Keratinocyte (primary cell): ENCODE results near the gene STIP1. TPM values are rescaled to one million over a fixed set of nuclear protein-coding genes. Genes with fewer than 3 reads are reported as not detected.

Experiments
- DNase-seq: peaks from one replicate; pipeline ENCODE4 v3.0.0-alpha.2; 2011; ENCODE audit warnings: low read depth, missing footprints, low spot score
- FAIRE-seq: peaks from 2 replicates; lab custom pipeline; 2011; peaks lifted over from hg19 to GRCh38; lab: Jason Lieb, UNC
- H2AFZ ChIP-seq: 2 replicates; pipeline ENCODE4 v1.6.0; 2012; ENCODE audit warnings: low read length, control low read depth, inconsistent platforms; ENCODE audit not compliant: control insufficient read depth
- H3K27ac ChIP-seq: 2 replicates; pipeline ENCODE4 v1.5.1; 2011; ENCODE audit warnings: low read length; ENCODE audit not compliant: control insufficient read depth, insufficient read depth
- H3K27me3 ChIP-seq: 3 replicates; pipeline ENCODE4 v1.6.0; 2011; ENCODE audit warnings: low read length; ENCODE audit not compliant: control insufficient read depth, insufficient read depth; ENCODE audit errors: extremely low read depth
- H3K36me3 ChIP-seq, 2 experiments: 2 replicates in 1 of 2; 3 replicates in 1 of 2; pipeline ENCODE4 v1.5.1; 2011; ENCODE audit warnings: low read length in 2 of 2, mild to moderate bottlenecking in 1 of 2; ENCODE audit not compliant: control insufficient read depth in 2 of 2, insufficient read depth in 2 of 2; ENCODE audit errors: extremely low read depth in 1 of 2
- H3K4me1 ChIP-seq: 3 replicates; pipeline ENCODE4 v1.5.1; 2011; ENCODE audit warnings: low read length; ENCODE audit not compliant: control insufficient read depth, insufficient read depth; ENCODE audit errors: extremely low read depth
- H3K4me2 ChIP-seq: 3 replicates; pipeline ENCODE4 v1.6.0; 2011; ENCODE audit warnings: low read depth, low read length; ENCODE audit not compliant: control insufficient read depth, insufficient read depth; ENCODE audit errors: extremely low read depth
- H3K4me3 ChIP-seq, 3 experiments: fragments of 200-600 bp in 1 of 3; sonication (generic) in 1 of 3; 2 replicates in 2 of 3; 3 replicates in 1 of 3; pipeline ENCODE4 v1.5.1; 2011 to 2016; ENCODE audit warnings: low read length in 3 of 3, mild to moderate bottlenecking in 3 of 3, control low read depth in 2 of 3, inconsistent platforms in 1 of 3, low read depth in 1 of 3, mixed read lengths in 1 of 3, mixed run types in 1 of 3, moderate library complexity in 1 of 3; ENCODE audit not compliant: control insufficient read depth in 2 of 3, insufficient read depth in 2 of 3; ENCODE audit errors: extremely low read depth in 1 of 3
- H3K79me2 ChIP-seq: 2 replicates; pipeline ENCODE4 v1.6.0; 2012; ENCODE audit warnings: low read length; ENCODE audit not compliant: control insufficient read depth, insufficient read depth
- H3K9ac ChIP-seq: 3 replicates; pipeline ENCODE4 v1.6.0; 2011; ENCODE audit warnings: low read length; ENCODE audit not compliant: control insufficient read depth, insufficient read depth; ENCODE audit errors: extremely low read depth
- H3K9me1 ChIP-seq: 3 replicates; pipeline ENCODE4 v1.6.0; 2011; ENCODE audit warnings: low read length; ENCODE audit not compliant: control insufficient read depth, insufficient read depth; ENCODE audit errors: extremely low read depth
- H3K9me3 ChIP-seq: 2 replicates; pipeline ENCODE4 v1.5.1; 2012; ENCODE audit warnings: low read depth, low read length; ENCODE audit not compliant: control insufficient read depth
- H4K20me1 ChIP-seq: 3 replicates; pipeline ENCODE4 v1.6.0; 2011; ENCODE audit warnings: low read length; ENCODE audit not compliant: control insufficient read depth, insufficient read depth; ENCODE audit errors: extremely low read depth
- CTCF ChIP-seq, 3 experiments: IDR thresholded peaks in 1 of 3; conservative IDR thresholded peaks in 1 of 3; optimal IDR thresholded peaks in 1 of 3; 2 replicates in 2 of 3; 3 replicates in 1 of 3; pipeline versions ENCODE3 to v1.5.1; 2011; ENCODE audit warnings: low read length in 3 of 3, mild to moderate bottlenecking in 3 of 3, moderate library complexity in 2 of 3, control low read depth in 1 of 3, inconsistent platforms in 1 of 3; ENCODE audit not compliant: insufficient read depth in 2 of 3; ENCODE audit errors: extremely low read depth in 1 of 3
- EZH2 ChIP-seq: IDR thresholded peaks from one replicate; pipeline ENCODE4 v1.6.1; 2012; ENCODE audit warnings: inconsistent platforms, mild to moderate bottlenecking, low read length, moderate library complexity
- dilution Hi-C: fragments of 300-500 bp; cut with MboI; formaldehyde crosslinking; loops from one replicate; pipeline ENCODE4 v1.7.0; 2020; ENCODE audit warnings: low sequenced_read_pairs; ENCODE audit not compliant: extremely low pct_ligation_motif_present
- polyA plus RNA-seq, 5 experiments: library from polyadenylated mRNA; depleted of rRNA in 3 of 5; stranded (reverse) in 3 of 5; stranded (forward) in 1 of 5; unstranded in 1 of 5; fragments of >200 nt; gene quantifications; 1 replicate in 1 of 5; 2 replicates in 3 of 5; 3 replicates in 1 of 5; pipeline versions ENCODE4 v1.2.1 to v1.2.3, GENCODE V29; 2011 to 2012; ENCODE audit warnings: missing spikeins in 2 of 5, low read depth in 1 of 5, low replicate concordance in 1 of 5

Gene STIP1
- polyA plus RNA-seq, 1 donor (not counting 4 experiments of a cell fraction or from before 2014, with no cell fraction given), result 206 TPM

GRCh38 chr11:64241241-64241490 is 55.2 kb downstream of the STIP1 start:
- peaks cover 14 to 30% of the 10 kb centered on the region in 2 experiments for H3K36me3 ChIP-seq

GRCh38 chr11:64241491-64242374 is 55.8 kb downstream of the STIP1 start:
- H3K36me3 ChIP-seq, result peaks cover 14 to 30% of the 10 kb centered on the region in 2 experiments
- dilution Hi-C loops, result no loop called here
- H3K4me1 ChIP-seq, result peaks cover 43% of the 10 kb centered on the region
- H3K9me3 ChIP-seq, result no peaks in the 10 kb centered on the region
- TF ChIP-seq EZH2, result no peak
- no peak for TF ChIP-seq CTCF (optimal IDR thresholded peaks at IDR 0.05 in 1 of 3, IDR thresholded peaks at IDR 0.05 in 1 of 3, conservative IDR thresholded peaks at IDR 0.05 in 1 of 3; ENCODE audit: extremely low read depth in 1 of 3, insufficient read depth in 2 of 3, low read length in 3 of 3)
- FAIRE-seq (no peak), DNase-seq (no peak)
- H3K79me2 ChIP-seq, result peaks cover 26% of the 10 kb centered on the region
- H4K20me1 ChIP-seq, result no peaks in the 10 kb centered on the region
- peak overlapping the region; percentile 79 for H3K9ac ChIP-seq
- H2AFZ ChIP-seq, result no peak overlapping the region
- H3K27ac ChIP-seq, result peak overlapping the region; percentile 58
- H3K9me1 ChIP-seq, result no peaks in the 10 kb centered on the region
- no peaks in the 10 kb centered on the region for H3K27me3 ChIP-seq
- H3K4me3 ChIP-seq, result peak overlapping the region; percentile 72 to 87 (median 82)
- peak overlapping the region; percentile 67 for H3K4me2 ChIP-seq

More at GRCh38 chr11:64241241-64241490, 55.2 kb downstream of the STIP1 start:
- Histone ChIP-seq H3K4me2 (peak overlapping the region; percentile 76), H2AFZ (peak overlapping the region; percentile 65), H3K9ac (peak overlapping the region; percentile 89), H3K4me3 (peak overlapping the region; percentile 74 to 87 (median 79)), H3K79me2 (peaks cover 25% of the 10 kb centered on the region), H3K4me1 (peaks cover 44% of the 10 kb centered on the region), H3K9me1 (no peaks in the 10 kb centered on the region), H3K9me3 (no peaks in the 10 kb centered on the region), H3K27ac (peak overlapping the region; percentile 98), H3K27me3 (no peaks in the 10 kb centered on the region), H4K20me1 (no peaks in the 10 kb centered on the region)
- DNase-seq (peak; percentile 96), FAIRE-seq (no peak)
- TF ChIP-seq CTCF (optimal IDR thresholded peaks at IDR 0.05 in 1 of 3, IDR thresholded peaks at IDR 0.05 in 1 of 3, conservative IDR thresholded peaks at IDR 0.05 in 1 of 3; ENCODE audit: extremely low read depth in 1 of 3, insufficient read depth in 2 of 3, low read length in 3 of 3) (no peak), EZH2 (no peak)
- dilution Hi-C loops, result no loop called here
